ENCODE data around the gene ORC5.
"Not testable (repeated sequence)": the region's sequence is repeated elsewhere in the genome, so short reads cannot be mapped to it uniquely, and the experiment has no call there.

GRCh38 chr7:104177565-104178083 lies 30.2 kb downstream of the ORC5 start:
- TF ChIP-seq TAF1 (IDR thresholded peaks at IDR 0.05; ENCODE audit: low read depth, low read length); POLR2AphosphoS5 (IDR thresholded peaks at IDR 0.05; ENCODE audit: low read depth, low read length); POLR2A (IDR thresholded peaks at IDR 0.05; ENCODE audit: low read depth, low read length); SPI1 (IDR thresholded peaks at IDR 0.05; ENCODE audit: low read depth, low read length); PAX5 (IDR thresholded peaks at IDR 0.05; ENCODE audit: insufficient read depth, low read length, severe bottlenecking); POU2F2 (IDR thresholded peaks at IDR 0.05; ENCODE audit: low read depth, low read length): not testable (repeated sequence)
